Epithelial cell of proximal tubule (primary cell): ENCODE measurements around the gene POLR3A. TPM values are rescaled to one million over a fixed set of nuclear protein-coding genes. Genes with fewer than 3 reads are reported as not detected.
"Not testable (repeated sequence)": the region's sequence is repeated elsewhere in the genome, so short reads cannot be mapped to it uniquely, and the experiment has no call there.

Experiments
- DNase-seq: peaks from one replicate; pipeline ENCODE4 v3.0.0-alpha.2; 2011; ENCODE audit warnings: low read depth
- H3K4me3 ChIP-seq: 2 replicates; pipeline ENCODE4 v1.5.1; 2011; ENCODE audit warnings: low read depth, mild to moderate bottlenecking, low read length
- CTCF ChIP-seq: conservative IDR thresholded peaks from 2 replicates; pipeline ENCODE4 v1.5.1; 2012; ENCODE audit warnings: low read depth, mild to moderate bottlenecking, low read length
- total RNA-seq: library from RNA; depleted of rRNA; stranded (reverse); fragments of >200 nt; gene quantifications from 2 replicates; pipeline ENCODE4 v1.2.3, GENCODE V29; 2015

Gene POLR3A
- total RNA-seq, 1 donor from 2014 or later = 14.0 TPM

- no peak for DNase-seq
- TF ChIP-seq CTCF = no peak
- no peak overlapping the region for H3K4me3 ChIP-seq
These were observed 22.1 kb downstream of the POLR3A start for GRCh38 chr10:78007172-78007571.

GRCh38 chr10:78004215-78005026, 24.9 kb downstream of the POLR3A start:
- DNase-seq = no peak
- no peak overlapping the region for H3K4me3 ChIP-seq
- TF ChIP-seq CTCF = no peak

GRCh38 chr10:78002541-78003288, 26.6 kb downstream of the POLR3A start:
- TF ChIP-seq CTCF = no peak
- no peak for DNase-seq
- no peak overlapping the region for H3K4me3 ChIP-seq

- TF ChIP-seq CTCF = no peak
- H3K4me3 ChIP-seq = no peak overlapping the region
- no peak for DNase-seq
These were observed 28.3 kb downstream of the POLR3A start for GRCh38 chr10:78000956-78001472.

- H3K4me3 ChIP-seq = no peak overlapping the region
These were observed 29.1 kb downstream of the POLR3A start for GRCh38 chr10:78000206-78000605.

GRCh38 chr10:77998780-77999179, 30.5 kb downstream of the POLR3A start:
- not testable (repeated sequence) for H3K4me3 ChIP-seq, DNase-seq

More at GRCh38 chr10:78000206-78000605, 29.1 kb downstream of the POLR3A start:
- no peak for DNase-seq
- TF ChIP-seq CTCF = no peak

GRCh38 chr10:77993620-77994019, 35.7 kb downstream of the POLR3A start:
- TF ChIP-seq CTCF = no peak
- no peak overlapping the region for H3K4me3 ChIP-seq
- DNase-seq = no peak
